H9 (cell line): ENCODE results near the gene MYBBP1A. TPM values are rescaled to one million over a fixed set of nuclear protein-coding genes. Genes with fewer than 3 reads are reported as not detected.

Experiments
- DNase-seq: peaks from one replicate; pipeline ENCODE4 v3.0.0-alpha.2; 2017
- H2AFZ ChIP-seq: one replicate; pipeline ENCODE4 v1.6.1; 2013; ENCODE audit warnings: mild to moderate bottlenecking, low read length, control low read depth, moderate library complexity
- H2AK5ac ChIP-seq: 2 replicates; pipeline ENCODE4 v1.6.1; 2013; ENCODE audit warnings: low read length, control low read depth, mixed read lengths; ENCODE audit not compliant: insufficient read length
- H2BK120ac ChIP-seq: one replicate; pipeline ENCODE4 v1.6.1; 2013; ENCODE audit warnings: low read depth, mild to moderate bottlenecking, low read length, control low read depth, inconsistent platforms; ENCODE audit not compliant: poor library complexity, severe bottlenecking
- H2BK12ac ChIP-seq: 2 replicates; pipeline ENCODE4 v1.6.1; 2013; ENCODE audit warnings: low read length, control low read depth, mixed read lengths, low read depth; ENCODE audit not compliant: insufficient read length
- H2BK15ac ChIP-seq: 2 replicates; pipeline ENCODE4 v1.6.1; 2013; ENCODE audit warnings: low read depth, low read length, control low read depth
- H2BK20ac ChIP-seq: one replicate; pipeline ENCODE4 v1.6.1; 2013; ENCODE audit warnings: low read depth, mild to moderate bottlenecking, low read length, control low read depth, inconsistent platforms; ENCODE audit not compliant: poor library complexity, severe bottlenecking
- H2BK5ac ChIP-seq: 2 replicates; pipeline ENCODE4 v1.6.1; 2013; ENCODE audit warnings: low read length, control low read depth, mixed read lengths; ENCODE audit not compliant: insufficient read length
- H3K14ac ChIP-seq: 2 replicates; pipeline ENCODE4 v1.6.1; 2013; ENCODE audit warnings: low read length, control low read depth; ENCODE audit not compliant: insufficient read depth
- H3K18ac ChIP-seq: 2 replicates; pipeline ENCODE4 v1.6.1; 2013; ENCODE audit warnings: low read depth, mild to moderate bottlenecking, mixed read lengths, low read length, control low read depth; ENCODE audit not compliant: insufficient read length
- H3K23ac ChIP-seq: 2 replicates; pipeline ENCODE4 v1.6.1; 2013; ENCODE audit warnings: low read length, control low read depth, mixed read lengths, low read depth; ENCODE audit not compliant: insufficient read length
- H3K23me2 ChIP-seq: 2 replicates; pipeline ENCODE4 v1.6.1; 2013; ENCODE audit warnings: low read depth, mild to moderate bottlenecking, mixed read lengths, low read length, control low read depth; ENCODE audit not compliant: insufficient read length, poor library complexity, severe bottlenecking
- H3K27ac ChIP-seq: 2 replicates; pipeline ENCODE4 v1.5.1; 2013; ENCODE audit warnings: low read length, control low read depth, mixed read lengths, low read depth; ENCODE audit not compliant: insufficient read length
- H3K27me3 ChIP-seq: 2 replicates; pipeline ENCODE4 v1.6.1; 2013; ENCODE audit warnings: low read length, control low read depth, inconsistent platforms; ENCODE audit not compliant: insufficient read depth
- H3K4ac ChIP-seq: 2 replicates; pipeline ENCODE4 v1.6.1; 2013; ENCODE audit warnings: low read depth, mild to moderate bottlenecking, control low read depth, inconsistent platforms, low read length, moderate library complexity
- H3K4me1 ChIP-seq: 2 replicates; pipeline ENCODE4 v1.6.1; 2013; ENCODE audit warnings: low read length, control low read depth, inconsistent platforms; ENCODE audit not compliant: insufficient read depth
- H3K4me2 ChIP-seq: 2 replicates; pipeline ENCODE4 v1.6.1; 2013; ENCODE audit warnings: low read length, control low read depth, mixed read lengths; ENCODE audit not compliant: insufficient read length, insufficient read depth
- H3K56ac ChIP-seq: 2 replicates; pipeline ENCODE4 v1.6.1; 2013; ENCODE audit warnings: low read depth, mild to moderate bottlenecking, mixed read lengths, low read length, control low read depth; ENCODE audit not compliant: insufficient read length
- H3K79me1 ChIP-seq: 2 replicates; pipeline ENCODE4 v1.6.1; 2013; ENCODE audit warnings: low read depth, mild to moderate bottlenecking, moderate library complexity, low read length, control low read depth, inconsistent platforms; ENCODE audit not compliant: insufficient read depth, poor library complexity, severe bottlenecking
- H3K79me2 ChIP-seq: 2 replicates; pipeline ENCODE4 v1.6.1; 2013; ENCODE audit warnings: low read length, control low read depth, inconsistent platforms; ENCODE audit not compliant: insufficient read depth
- H3K9ac ChIP-seq: 2 replicates; pipeline ENCODE4 v1.6.1; 2013; ENCODE audit warnings: low read length, control low read depth, mixed read lengths; ENCODE audit not compliant: insufficient read length; ENCODE audit errors: extremely low read depth
- H3K9me3 ChIP-seq: one replicate; pipeline ENCODE4 v1.6.1; 2013; ENCODE audit warnings: low read depth, low read length, inconsistent platforms; ENCODE audit not compliant: control insufficient read depth
- H3T11ph ChIP-seq: one replicate; pipeline ENCODE4 v1.6.1; 2013; ENCODE audit warnings: mild to moderate bottlenecking, low read length, control low read depth, inconsistent platforms
- H4K20me1 ChIP-seq: one replicate; pipeline ENCODE4 v1.6.1; 2013; ENCODE audit not compliant: control insufficient read depth, insufficient read length, insufficient read depth
- H4K5ac ChIP-seq: 2 replicates; pipeline ENCODE4 v1.6.1; 2013; ENCODE audit warnings: low read depth, mild to moderate bottlenecking, mixed read lengths, low read length, control low read depth; ENCODE audit not compliant: insufficient read length
- H4K8ac ChIP-seq: replicated peaks from 2 replicates; pipeline ENCODE4 v1.6.1; 2013; ENCODE audit warnings: low read length, control low read depth, mixed read lengths, low read depth; ENCODE audit not compliant: insufficient read length
- H4K91ac ChIP-seq: 2 replicates; pipeline ENCODE4 v1.6.1; 2013; ENCODE audit warnings: low read depth, mild to moderate bottlenecking, moderate library complexity, mixed read lengths, low read length, control low read depth; ENCODE audit not compliant: insufficient read length
- H3K27ac Mint-ChIP-seq, 3 experiments: 2 replicates in 2 of 3; 3 replicates in 1 of 3; pipeline ENCODE4 v1.8.0; 2020 to 2021; ENCODE audit warnings: mixed read lengths in 3 of 3, mild to moderate bottlenecking in 1 of 3, moderate library complexity in 1 of 3
- H3K27me3 Mint-ChIP-seq: 2 replicates; pipeline ENCODE4 v1.8.0; 2021; ENCODE audit warnings: low read depth, mild to moderate bottlenecking, moderate library complexity, mixed read lengths
- H3K36me3 Mint-ChIP-seq, 3 experiments: 2 replicates in 2 of 3; 3 replicates in 1 of 3; pipeline ENCODE4 v1.8.0; 2020 to 2021; ENCODE audit warnings: low read depth in 3 of 3, mixed read lengths in 3 of 3; ENCODE audit not compliant: insufficient read depth in 1 of 3
- H3K4me1 Mint-ChIP-seq, 2 experiments: 2 replicates each; pipeline ENCODE4 v1.8.0; 2020; ENCODE audit warnings: mixed read lengths in 2 of 2
- H3K4me3 Mint-ChIP-seq, 2 experiments: 2 replicates in 1 of 2; 3 replicates in 1 of 2; pipeline ENCODE4 v1.8.0; 2020 to 2021; ENCODE audit warnings: mild to moderate bottlenecking in 2 of 2, mixed read lengths in 2 of 2, moderate library complexity in 1 of 2
- H3K9me3 Mint-ChIP-seq, 2 experiments: 2 replicates in 1 of 2; 3 replicates in 1 of 2; pipeline ENCODE4 v1.8.0; 2020; ENCODE audit warnings: mild to moderate bottlenecking in 2 of 2, mixed read lengths in 2 of 2, moderate library complexity in 1 of 2
- CTCF ChIP-seq: fragments of 200-600 bp; sonication (generic); conservative IDR thresholded peaks from 3 replicates; pipeline ENCODE4 v1.8.0; 2021; ENCODE audit warnings: antibody characterized with exemption, mild to moderate bottlenecking
- WGBS: extraction: QIAGEN DNeasy Blood & Tissue Kit; methylation state at CpG from one replicate; pipeline ENCODE4 v1.1.7; 2013; ENCODE audit warnings: missing lambda C conversion rate, low lambda C conversion rate, mixed read lengths; ENCODE audit not compliant: insufficient read length; ENCODE audit errors: extremely low coverage; 5-methylcytosine and 5-hydroxymethylcytosine counted together
- total RNA-seq: library from RNA; stranded (reverse); gene quantifications from 2 replicates; pipeline ENCODE4 v1.2.1, GENCODE V29; 2021

Gene MYBBP1A
- total RNA-seq, 1 experiment from 2014 or later, result 181 TPM

DNA sequence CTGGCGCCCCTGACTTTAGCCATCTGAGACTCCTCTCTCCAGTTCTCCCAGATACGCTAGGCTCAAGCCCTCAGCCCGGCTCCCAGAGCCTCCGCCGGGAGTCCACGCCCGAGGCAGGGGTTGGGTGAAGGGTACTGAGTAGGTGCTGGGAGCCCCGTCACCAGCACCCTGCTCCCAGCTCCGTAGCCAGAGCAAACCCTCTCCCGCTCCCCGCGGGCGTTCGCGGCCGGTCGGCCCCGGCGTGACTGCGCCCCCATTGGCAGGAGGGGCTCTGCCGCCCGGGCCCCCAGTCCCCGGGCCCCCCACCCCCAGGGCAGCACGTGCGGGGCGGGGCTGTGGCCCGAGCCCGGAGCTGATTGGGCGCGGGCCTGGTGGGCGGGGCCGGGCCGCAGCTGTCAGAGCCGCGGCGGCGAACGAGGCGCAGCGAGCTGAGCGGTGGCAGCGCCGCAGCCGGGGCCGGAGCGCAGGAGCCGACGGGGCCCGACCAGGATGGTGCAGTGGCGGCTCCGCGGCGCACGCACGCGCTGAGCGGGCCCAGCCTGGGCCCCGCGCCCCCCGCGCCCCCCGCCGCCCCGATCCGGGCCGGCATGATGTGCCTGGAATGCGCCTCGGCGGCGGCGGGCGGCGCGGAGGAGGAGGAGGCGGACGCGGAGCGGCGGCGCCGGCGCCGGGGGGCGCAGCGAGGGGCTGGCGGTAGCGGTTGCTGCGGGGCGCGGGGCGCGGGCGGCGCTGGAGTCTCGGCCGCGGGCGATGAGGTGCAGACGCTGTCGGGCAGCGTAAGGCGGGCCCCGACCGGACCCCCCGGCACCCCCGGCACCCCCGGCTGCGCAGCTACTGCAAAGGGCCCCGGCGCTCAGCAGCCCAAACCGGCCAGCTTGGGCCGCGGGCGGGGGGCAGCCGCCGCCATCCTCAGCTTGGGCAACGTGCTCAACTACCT, 56.5 kb downstream of the MYBBP1A start, which contains the start of gene SPNS2:
Gene SPNS2 (plus strand): TSS at position 421 of the 937 bp plus-strand sequence. CDS start 167 bp downstream, at position 588.
- no peak within 1 kb of the TSS for H3K23ac ChIP-seq
- WGBS, result no CpG with 5 or more reads among the region's 117 CpGs
- no peaks in the 10 kb centered on the region for H3K79me2 ChIP-seq
- no peak within 1 kb of the TSS for H2BK20ac ChIP-seq
- no peak within 1 kb of the TSS for H2AK5ac ChIP-seq
- H3K14ac ChIP-seq, result peak within 1 kb of the TSS; percentile 51; the same call in 1 of the 2 replicates
- H4K20me1 ChIP-seq, result no peaks in the 10 kb centered on the region
- H3K4me1 Mint-ChIP-seq, result peaks cover 11 to 20% of the 10 kb centered on the region in 2 experiments
- no peak within 1 kb of the TSS for H3T11ph ChIP-seq
- no peak within 1 kb of the TSS for H2BK120ac ChIP-seq
- no peaks in the 10 kb centered on the region for H3K36me3 Mint-ChIP-seq
- no peaks in the 10 kb centered on the region for H3K9me3 ChIP-seq
- H3K4ac ChIP-seq, result no peak within 1 kb of the TSS
- H2BK15ac ChIP-seq, result no peak within 1 kb of the TSS
- peaks cover 11% of the 10 kb centered on the region for H3K23me2 ChIP-seq
- no peaks in the 10 kb centered on the region; a peak in 1 of 5 replicates for H3K9me3 Mint-ChIP-seq
- H2BK12ac ChIP-seq, result no peak within 1 kb of the TSS
- H3K4me1 ChIP-seq, result no peaks in the 10 kb centered on the region
- H4K91ac ChIP-seq, result no peak within 1 kb of the TSS
- DNase-seq, result peak; percentile 81
- no peak within 1 kb of the TSS for H3K9ac ChIP-seq
- H4K8ac ChIP-seq, result no peak within 1 kb of the TSS
- peaks cover 71% of the 10 kb centered on the region for H3K27me3 Mint-ChIP-seq
- no peaks in the 10 kb centered on the region for H3K79me1 ChIP-seq
- H3K4me2 ChIP-seq, result peak within 1 kb of the TSS; percentile 80
- H3K56ac ChIP-seq, result no peak within 1 kb of the TSS
- no peak for TF ChIP-seq CTCF
- peak within 1 kb of the TSS; percentile 25 for H3K18ac ChIP-seq
- no peak within 1 kb of the TSS for H2AFZ ChIP-seq
- H3K27me3 ChIP-seq, result peaks cover 22% of the 10 kb centered on the region
- H3K27ac ChIP-seq, result no peak within 1 kb of the TSS
- H4K5ac ChIP-seq, result no peak within 1 kb of the TSS
- peak within 1 kb of the TSS; percentile 68 to 88 for H3K4me3 Mint-ChIP-seq
- no peak within 1 kb of the TSS for H2BK5ac ChIP-seq
- H3K27ac Mint-ChIP-seq, result no peak within 1 kb of the TSS; a peak in 1 of 7 replicates
